Keratinocyte (primary cell): ENCODE data around the gene WRAP73. TPM values are rescaled to one million over a fixed set of nuclear protein-coding genes. Genes with fewer than 3 reads are reported as not detected.

Source experiments
- DNase-seq: peaks from one replicate; pipeline ENCODE4 v3.0.0-alpha.2; 2011; ENCODE audit warnings: low read depth, missing footprints, low spot score
- FAIRE-seq: peaks from 2 replicates; lab custom pipeline; 2011; peaks lifted over from hg19 to GRCh38; lab: Jason Lieb, UNC
- H2AFZ ChIP-seq: 2 replicates; pipeline ENCODE4 v1.6.0; 2012; ENCODE audit warnings: low read length, control low read depth, inconsistent platforms; ENCODE audit not compliant: control insufficient read depth
- H3K27ac ChIP-seq: 2 replicates; pipeline ENCODE4 v1.5.1; 2011; ENCODE audit warnings: low read length; ENCODE audit not compliant: control insufficient read depth, insufficient read depth
- H3K27me3 ChIP-seq: 3 replicates; pipeline ENCODE4 v1.6.0; 2011; ENCODE audit warnings: low read length; ENCODE audit not compliant: control insufficient read depth, insufficient read depth; ENCODE audit errors: extremely low read depth
- H3K36me3 ChIP-seq, 2 experiments: 2 replicates in 1 of 2; 3 replicates in 1 of 2; pipeline ENCODE4 v1.5.1; 2011; ENCODE audit warnings: low read length in 2 of 2, mild to moderate bottlenecking in 1 of 2; ENCODE audit not compliant: control insufficient read depth in 2 of 2, insufficient read depth in 2 of 2; ENCODE audit errors: extremely low read depth in 1 of 2
- H3K4me1 ChIP-seq: 3 replicates; pipeline ENCODE4 v1.5.1; 2011; ENCODE audit warnings: low read length; ENCODE audit not compliant: control insufficient read depth, insufficient read depth; ENCODE audit errors: extremely low read depth
- H3K4me2 ChIP-seq: 3 replicates; pipeline ENCODE4 v1.6.0; 2011; ENCODE audit warnings: low read depth, low read length; ENCODE audit not compliant: control insufficient read depth, insufficient read depth; ENCODE audit errors: extremely low read depth
- H3K4me3 ChIP-seq, 3 experiments: fragments of 200-600 bp in 1 of 3; sonication (generic) in 1 of 3; 2 replicates in 2 of 3; 3 replicates in 1 of 3; pipeline ENCODE4 v1.5.1; 2011 to 2016; ENCODE audit warnings: low read length in 3 of 3, mild to moderate bottlenecking in 3 of 3, control low read depth in 2 of 3, inconsistent platforms in 1 of 3, low read depth in 1 of 3, mixed read lengths in 1 of 3, mixed run types in 1 of 3, moderate library complexity in 1 of 3; ENCODE audit not compliant: control insufficient read depth in 2 of 3, insufficient read depth in 2 of 3; ENCODE audit errors: extremely low read depth in 1 of 3
- H3K79me2 ChIP-seq: 2 replicates; pipeline ENCODE4 v1.6.0; 2012; ENCODE audit warnings: low read length; ENCODE audit not compliant: control insufficient read depth, insufficient read depth
- H3K9ac ChIP-seq: 3 replicates; pipeline ENCODE4 v1.6.0; 2011; ENCODE audit warnings: low read length; ENCODE audit not compliant: control insufficient read depth, insufficient read depth; ENCODE audit errors: extremely low read depth
- H3K9me1 ChIP-seq: 3 replicates; pipeline ENCODE4 v1.6.0; 2011; ENCODE audit warnings: low read length; ENCODE audit not compliant: control insufficient read depth, insufficient read depth; ENCODE audit errors: extremely low read depth
- H3K9me3 ChIP-seq: 2 replicates; pipeline ENCODE4 v1.5.1; 2012; ENCODE audit warnings: low read depth, low read length; ENCODE audit not compliant: control insufficient read depth
- H4K20me1 ChIP-seq: 3 replicates; pipeline ENCODE4 v1.6.0; 2011; ENCODE audit warnings: low read length; ENCODE audit not compliant: control insufficient read depth, insufficient read depth; ENCODE audit errors: extremely low read depth
- EZH2 ChIP-seq: IDR thresholded peaks from one replicate; pipeline ENCODE4 v1.6.1; 2012; ENCODE audit warnings: inconsistent platforms, mild to moderate bottlenecking, low read length, moderate library complexity
- dilution Hi-C: fragments of 300-500 bp; cut with MboI; formaldehyde crosslinking; loops from one replicate; pipeline ENCODE4 v1.7.0; 2020; ENCODE audit warnings: low sequenced_read_pairs; ENCODE audit not compliant: extremely low pct_ligation_motif_present
- polyA plus RNA-seq, 5 experiments: library from polyadenylated mRNA; depleted of rRNA in 3 of 5; stranded (reverse) in 3 of 5; stranded (forward) in 1 of 5; unstranded in 1 of 5; fragments of >200 nt; gene quantifications; 1 replicate in 1 of 5; 2 replicates in 3 of 5; 3 replicates in 1 of 5; pipeline versions ENCODE4 v1.2.1 to v1.2.3, GENCODE V29; 2011 to 2012; ENCODE audit warnings: missing spikeins in 2 of 5, low read depth in 1 of 5, low replicate concordance in 1 of 5
- TF ChIP-seq, protein P1 (sequence below), 3 experiments: IDR thresholded peaks in 1 of 3; conservative IDR thresholded peaks in 1 of 3; optimal IDR thresholded peaks in 1 of 3; 2 replicates in 2 of 3; 3 replicates in 1 of 3; pipeline versions ENCODE3 to v1.5.1; 2011; ENCODE audit warnings: low read length in 3 of 3, mild to moderate bottlenecking in 3 of 3, moderate library complexity in 2 of 3, control low read depth in 1 of 3, inconsistent platforms in 1 of 3; ENCODE audit not compliant: insufficient read depth in 2 of 3; ENCODE audit errors: extremely low read depth in 1 of 3

The WRAP73 gene
- polyA plus RNA-seq, 1 donor (not counting 4 experiments of a cell fraction or from before 2014, with no cell fraction given) = 18.9 TPM

DNA sequence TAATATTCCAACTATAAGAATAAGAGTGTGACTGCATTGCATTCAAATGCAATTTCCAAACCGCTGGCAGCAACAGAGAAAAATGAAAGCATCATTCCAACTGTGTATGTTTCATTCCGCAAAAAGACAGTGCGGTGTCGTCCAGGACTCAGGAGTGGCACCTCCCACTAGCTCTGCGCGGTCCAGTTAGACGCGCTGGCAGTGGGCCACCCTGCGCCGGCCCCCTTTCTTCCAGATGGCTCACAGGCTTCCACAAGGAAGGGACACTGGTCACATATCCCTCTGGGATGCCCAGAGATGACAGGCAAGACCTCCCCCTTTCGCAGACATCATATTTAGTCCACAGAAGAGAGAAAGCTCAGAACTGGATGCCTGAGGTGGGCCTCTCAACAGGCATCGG, 11.9 kb downstream of the WRAP73 start:
- H3K4me3 ChIP-seq = no peak overlapping the region
- no peak overlapping the region for H2AFZ ChIP-seq
- no peak for FAIRE-seq
- no peak overlapping the region for H3K9ac ChIP-seq
- H3K36me3 ChIP-seq = peaks cover 23 to 24% of the 10 kb centered on the region in 2 experiments
- no peaks in the 10 kb centered on the region for H3K9me1 ChIP-seq
- no peaks in the 10 kb centered on the region for H4K20me1 ChIP-seq
- no peaks in the 10 kb centered on the region for H3K27me3 ChIP-seq
- dilution Hi-C loops = loop anchor here (25.0 kb wide), 1 partner anchor 101 kb away; no protein-coding TSS in a partner anchor
- DNase-seq = no peak
- TF ChIP-seq, protein P1, sequence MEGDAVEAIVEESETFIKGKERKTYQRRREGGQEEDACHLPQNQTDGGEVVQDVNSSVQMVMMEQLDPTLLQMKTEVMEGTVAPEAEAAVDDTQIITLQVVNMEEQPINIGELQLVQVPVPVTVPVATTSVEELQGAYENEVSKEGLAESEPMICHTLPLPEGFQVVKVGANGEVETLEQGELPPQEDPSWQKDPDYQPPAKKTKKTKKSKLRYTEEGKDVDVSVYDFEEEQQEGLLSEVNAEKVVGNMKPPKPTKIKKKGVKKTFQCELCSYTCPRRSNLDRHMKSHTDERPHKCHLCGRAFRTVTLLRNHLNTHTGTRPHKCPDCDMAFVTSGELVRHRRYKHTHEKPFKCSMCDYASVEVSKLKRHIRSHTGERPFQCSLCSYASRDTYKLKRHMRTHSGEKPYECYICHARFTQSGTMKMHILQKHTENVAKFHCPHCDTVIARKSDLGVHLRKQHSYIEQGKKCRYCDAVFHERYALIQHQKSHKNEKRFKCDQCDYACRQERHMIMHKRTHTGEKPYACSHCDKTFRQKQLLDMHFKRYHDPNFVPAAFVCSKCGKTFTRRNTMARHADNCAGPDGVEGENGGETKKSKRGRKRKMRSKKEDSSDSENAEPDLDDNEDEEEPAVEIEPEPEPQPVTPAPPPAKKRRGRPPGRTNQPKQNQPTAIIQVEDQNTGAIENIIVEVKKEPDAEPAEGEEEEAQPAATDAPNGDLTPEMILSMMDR (optimal IDR thresholded peaks at IDR 0.05 in 1 of 3, IDR thresholded peaks at IDR 0.05 in 1 of 3, conservative IDR thresholded peaks at IDR 0.05 in 1 of 3; ENCODE audit: extremely low read depth in 1 of 3, insufficient read depth in 2 of 3, low read length in 3 of 3) = no peak
- TF ChIP-seq EZH2 = no peak
- no peaks in the 10 kb centered on the region for H3K79me2 ChIP-seq
- no peak overlapping the region for H3K4me2 ChIP-seq
- no peak overlapping the region for H3K27ac ChIP-seq
- no peaks in the 10 kb centered on the region for H3K9me3 ChIP-seq
- H3K4me1 ChIP-seq = no peaks in the 10 kb centered on the region

GRCh38 chr1:3636531-3636930, 13.4 kb downstream of the WRAP73 start:
- dilution Hi-C loops = loop anchor here (25.0 kb wide), 1 partner anchor 99 kb away; no protein-coding TSS in a partner anchor
- TF ChIP-seq, protein P1 (optimal IDR thresholded peaks at IDR 0.05 in 1 of 3, IDR thresholded peaks at IDR 0.05 in 1 of 3, conservative IDR thresholded peaks at IDR 0.05 in 1 of 3; ENCODE audit: extremely low read depth in 1 of 3, insufficient read depth in 2 of 3, low read length in 3 of 3) = no peak
- TF ChIP-seq EZH2 = no peak
- Histone ChIP-seq H3K27ac (no peak overlapping the region), H3K27me3 (no peaks in the 10 kb centered on the region), H4K20me1 (no peaks in the 10 kb centered on the region), H2AFZ (no peak overlapping the region), H3K9me1 (no peaks in the 10 kb centered on the region), H3K4me1 (no peaks in the 10 kb centered on the region), H3K4me2 (no peak overlapping the region), H3K9ac (no peak overlapping the region), H3K4me3 (no peak overlapping the region), H3K9me3 (no peaks in the 10 kb centered on the region), H3K36me3 (peaks cover 23 to 25% of the 10 kb centered on the region in 2 experiments), H3K79me2 (no peaks in the 10 kb centered on the region)
- DNase-seq = no peak
- FAIRE-seq = no peak
